GM13977 (cell line): Measurements from ENCODE around the gene LMX1B.

Experiments used
- DNase-seq: peaks from one replicate; pipeline ENCODE4 v3.0.0; 2012; ENCODE audit warnings: low spot score
- CTCF ChIP-seq: IDR thresholded peaks from 2 replicates; pipeline ENCODE4 v1.5.1; 2012; ENCODE audit warnings: mild to moderate bottlenecking, control low read depth; ENCODE audit not compliant: insufficient read depth; ENCODE audit errors: extremely low read depth, missing control alignments
- in situ Hi-C: fragments of 300-500 bp; cut with MboI; formaldehyde crosslinking; loops from one replicate; pipeline ENCODE4 v1.12.0; 2022; ENCODE audit warnings: low sequenced_read_pairs, low pct_unique_long_range_greater_than_20kb, mixed read lengths, inconsistent platforms; ENCODE audit not compliant: unreplicated experiment

LMX1B gene

GRCh38 chr9:126690431-126691051 lies 76.8 kb downstream of the LMX1B start:
- in situ Hi-C loops: no loop called here
- peak; percentile 85 for DNase-seq
- TF ChIP-seq CTCF: peak; percentile 71

- TF ChIP-seq CTCF: no peak
- no peak for DNase-seq
- in situ Hi-C loops: no loop called here
Measured at GRCh38 chr9:126692041-126692758, 78.5 kb downstream of the LMX1B start.

GRCh38 chr9:126692759-126693427 lies 79.2 kb downstream of the LMX1B start:
- in situ Hi-C loops: no loop called here
- no peak for DNase-seq
- no peak for TF ChIP-seq CTCF

GRCh38 chr9:126693428-126693944 lies 79.8 kb downstream of the LMX1B start:
- in situ Hi-C loops: no loop called here
- TF ChIP-seq CTCF: no peak
- DNase-seq: no peak

- in situ Hi-C loops: no loop called here
- no peak for TF ChIP-seq CTCF
- DNase-seq: no peak
Measured at GRCh38 chr9:126694206-126695081, 80.7 kb downstream of the LMX1B start.

- in situ Hi-C loops: no loop called here
- DNase-seq: no peak
Measured at GRCh38 chr9:126695186-126695585, 81.5 kb downstream of the LMX1B start.

More at GRCh38 chr9:126695186-126695585, 81.5 kb downstream of the LMX1B start:
- no peak for TF ChIP-seq CTCF
